SH-SY5Y (cell line): ENCODE data around the gene TEAD3.

ENCODE experiments used
- GATA2 ChIP-seq: IDR thresholded peaks from 2 replicates; pipeline ENCODE4 v1.6.1; 2011; ENCODE audit warnings: mild to moderate bottlenecking, low read depth, low read length
- GATA3 ChIP-seq: IDR thresholded peaks from 2 replicates; pipeline ENCODE4 v1.6.1; 2011; ENCODE audit warnings: low read depth, mild to moderate bottlenecking, low read length, moderate library complexity

The TEAD3 gene

DNA sequence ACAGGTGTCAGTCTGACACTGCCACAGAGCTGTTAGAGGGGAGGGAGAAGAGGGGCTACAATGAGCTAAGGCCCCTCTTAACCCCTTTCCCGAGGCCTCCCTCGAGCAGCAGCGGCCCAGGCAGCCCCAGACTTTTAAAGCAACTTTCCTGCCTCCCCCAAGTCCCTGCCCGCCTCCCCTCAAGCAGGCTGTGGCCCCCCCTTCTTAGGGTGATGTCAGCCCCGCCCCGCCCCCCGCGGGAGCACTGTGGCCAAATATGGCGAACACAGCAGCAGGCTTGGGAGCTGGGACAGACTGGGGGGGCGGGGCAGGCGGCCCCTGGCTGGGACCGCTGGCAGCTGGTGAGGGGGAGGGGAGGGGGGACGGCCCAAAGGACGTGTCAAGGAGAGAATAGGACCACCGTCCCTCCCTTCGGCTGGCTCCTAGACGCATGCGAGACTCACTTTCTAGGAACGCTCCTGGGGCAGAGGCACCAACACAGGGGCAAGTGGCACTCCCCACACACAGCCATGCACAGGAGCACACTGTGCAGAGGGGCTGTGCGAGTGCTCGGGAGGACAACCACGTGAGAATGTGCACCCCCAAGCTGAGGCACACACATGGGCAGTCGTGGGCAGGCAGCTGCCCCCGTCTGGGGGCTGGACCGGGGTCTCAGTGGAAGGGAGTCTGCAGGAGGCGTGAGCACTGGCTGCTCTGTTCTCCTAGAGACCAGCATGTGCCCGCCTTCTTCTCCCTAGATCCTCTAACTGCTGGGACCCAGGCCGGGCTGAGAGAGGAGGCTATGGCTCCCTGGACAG lies 6.7 kb downstream of the TEAD3 start:
- TF ChIP-seq GATA2 (no peak), GATA3 (no peak)

DNA sequence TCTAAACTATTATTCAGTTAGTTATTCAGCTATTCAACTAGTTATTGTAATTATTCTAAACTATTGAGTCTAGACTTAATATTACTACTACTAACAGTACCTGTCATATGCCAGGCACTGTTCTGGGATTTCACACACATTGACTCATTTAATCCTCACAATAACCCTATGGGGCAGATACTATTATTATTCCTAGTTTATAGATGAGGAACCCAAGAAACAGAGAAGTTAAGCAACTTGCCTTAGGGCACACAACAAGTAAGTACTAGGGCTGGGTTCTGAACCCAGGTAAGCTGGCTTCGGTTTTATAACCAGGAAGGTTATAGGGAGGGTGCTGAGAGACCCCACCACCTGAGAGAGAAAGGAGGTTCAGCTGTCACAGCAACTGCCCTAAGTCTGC lies 7.8 kb downstream of the TEAD3 start:
- TF ChIP-seq GATA3 (no peak), GATA2 (no peak)

- TF ChIP-seq GATA3, result no peak
- TF ChIP-seq GATA2, result no peak
These were observed 8.4 kb downstream of the TEAD3 start for GRCh38 chr6:35488517-35488862.

GRCh38 chr6:35487658-35488516 lies 9.0 kb downstream of the TEAD3 start:
- TF ChIP-seq GATA2, result no peak
- TF ChIP-seq GATA3, result no peak

GRCh38 chr6:35486005-35486925 lies 10.6 kb downstream of the TEAD3 start:
- TF ChIP-seq GATA2, result no peak
- no peak for TF ChIP-seq GATA3

DNA sequence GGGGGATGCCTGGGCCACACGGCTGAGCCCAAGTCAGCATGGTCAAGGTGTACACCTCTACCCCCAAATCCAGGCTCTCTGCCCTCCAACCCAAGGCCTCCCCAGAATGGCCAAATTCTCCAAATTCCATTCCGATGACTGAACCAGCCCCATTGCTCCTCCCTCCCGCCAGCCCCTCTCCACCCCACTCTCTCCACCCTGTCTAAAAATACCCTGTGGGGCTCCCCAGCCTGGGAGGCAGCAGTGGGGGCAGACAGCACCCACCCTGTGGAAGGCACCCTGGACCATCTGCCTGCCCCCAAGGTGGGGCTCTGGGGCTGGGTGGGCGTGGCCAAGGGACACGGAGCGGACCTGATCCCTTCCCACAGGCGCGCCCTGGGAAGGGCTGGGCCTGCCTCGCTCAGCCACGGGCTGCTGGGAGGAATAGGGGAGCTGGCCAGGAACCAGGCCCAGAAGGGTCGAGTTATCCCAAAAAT lies 11.4 kb downstream of the TEAD3 start:
- TF ChIP-seq GATA3, result no peak
- TF ChIP-seq GATA2, result no peak

- TF ChIP-seq GATA2, result no peak
- TF ChIP-seq GATA3, result no peak
These were observed 11.9 kb downstream of the TEAD3 start for GRCh38 chr6:35484921-35485392.

GRCh38 chr6:35483893-35484645 lies 12.8 kb downstream of the TEAD3 start:
- TF ChIP-seq GATA2, result no peak
- TF ChIP-seq GATA3, result no peak

- TF ChIP-seq GATA2, result no peak
- no peak for TF ChIP-seq GATA3
These were observed 13.4 kb downstream of the TEAD3 start for GRCh38 chr6:35483490-35483889.

GRCh38 chr6:35483062-35483461 lies 13.8 kb downstream of the TEAD3 start:
- no peak for TF ChIP-seq GATA2
- no peak for TF ChIP-seq GATA3

- TF ChIP-seq GATA2, result no peak
- no peak for TF ChIP-seq GATA3
These were observed 15.7 kb downstream of the TEAD3 start for GRCh38 chr6:35481226-35481625.

DNA sequence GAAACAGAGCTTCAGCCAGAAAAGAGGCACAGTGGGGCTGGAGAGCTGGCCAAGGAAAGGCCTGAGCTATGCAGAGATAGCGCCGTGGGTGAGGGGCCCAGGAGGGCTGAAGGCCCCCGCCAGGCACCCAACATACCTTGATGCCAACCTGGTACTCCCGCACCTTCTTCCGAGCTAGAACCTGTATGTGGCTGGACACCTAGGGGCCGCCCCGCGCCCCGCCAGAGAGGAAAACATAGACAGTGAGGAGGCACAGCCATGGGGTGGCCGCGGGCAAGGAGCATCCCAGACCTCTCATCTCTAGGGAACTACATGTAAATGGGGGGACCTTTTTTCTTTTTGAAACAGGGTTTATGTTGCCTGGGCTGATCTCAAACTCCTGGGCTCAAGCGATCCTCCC lies 16.7 kb downstream of the TEAD3 start:
- no peak for TF ChIP-seq GATA3
- no peak for TF ChIP-seq GATA2

- TF ChIP-seq GATA3 (no peak), GATA2 (no peak)
These were observed 18.6 kb downstream of the TEAD3 start for GRCh38 chr6:35478259-35478658.
